HUES48 (cell line): ENCODE results near the gene DHX58.
"Not testable (repeated sequence)": the region's sequence is repeated elsewhere in the genome, so short reads cannot be mapped to it uniquely, and the experiment has no call there.

ENCODE experiments used
- H3K27ac ChIP-seq: one replicate; pipeline ENCODE4 v1.7.0; 2013; ENCODE audit warnings: low read depth, low read length, inconsistent platforms
- H3K27me3 ChIP-seq: 2 replicates; pipeline ENCODE4 v1.6.1; 2013; ENCODE audit warnings: mild to moderate bottlenecking, low read length; ENCODE audit not compliant: control insufficient read depth, insufficient read depth
- H3K36me3 ChIP-seq: 2 replicates; pipeline ENCODE4 v1.6.1; 2013; ENCODE audit warnings: low read length; ENCODE audit not compliant: control insufficient read depth, insufficient read depth
- H3K4me1 ChIP-seq: 2 replicates; pipeline ENCODE4 v1.6.1; 2013; ENCODE audit warnings: mild to moderate bottlenecking, low read length; ENCODE audit not compliant: control insufficient read depth, insufficient read depth
- H3K4me3 ChIP-seq: 2 replicates; pipeline ENCODE4 v1.5.1; 2013; ENCODE audit warnings: mild to moderate bottlenecking, low read depth, low read length
- H3K9ac ChIP-seq: 2 replicates; pipeline ENCODE4 v1.6.1; 2013; ENCODE audit warnings: mild to moderate bottlenecking, low read depth, low read length, moderate library complexity
- H3K9me3 ChIP-seq: 2 replicates; pipeline ENCODE4 v1.6.1; 2013; ENCODE audit warnings: low read length; ENCODE audit not compliant: control insufficient read depth, insufficient read depth

Gene DHX58

DNA sequence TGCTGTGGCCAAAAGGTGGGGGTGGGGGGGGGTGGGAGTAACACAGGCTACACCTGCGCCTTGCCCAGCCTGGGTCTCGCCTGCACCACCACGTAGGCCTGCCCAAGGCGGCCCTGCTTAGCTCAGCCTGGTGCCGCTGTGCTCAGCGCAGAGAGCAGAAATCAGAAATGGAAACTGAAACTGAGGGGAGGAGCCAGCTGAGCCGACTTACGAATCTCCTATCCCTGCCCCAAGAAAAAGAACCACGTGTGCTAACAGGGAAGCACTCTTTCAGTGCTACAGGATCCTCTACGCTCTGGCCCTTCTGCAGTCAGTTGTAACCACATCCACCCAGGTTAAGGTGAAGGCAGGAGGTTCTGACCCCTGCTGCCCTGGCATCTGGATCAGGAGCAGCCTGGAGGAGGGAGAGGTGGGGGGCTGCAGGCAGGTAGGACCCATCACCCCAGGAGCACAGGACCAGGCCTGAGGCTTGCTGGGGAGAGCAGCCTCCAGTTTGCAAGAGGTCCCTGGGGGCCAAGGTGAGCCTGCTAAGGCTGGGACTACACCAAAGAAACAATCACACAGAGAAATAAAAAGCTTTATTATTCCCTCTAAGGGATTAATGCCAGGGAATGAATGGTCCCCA, at the start of gene DHX58:
Gene DHX58 (minus strand): TSS at position 163 of the 625 bp plus-strand sequence. CDS start 822 bp downstream, outside the sequence.
- no peak within 1 kb of the TSS for H3K9ac ChIP-seq
- peaks cover 43% of the 10 kb centered on the region for H3K36me3 ChIP-seq
- no peak within 1 kb of the TSS for H3K4me3 ChIP-seq
- peaks cover 9% of the 10 kb centered on the region for H3K4me1 ChIP-seq
- H3K27me3 ChIP-seq, result no peaks in the 10 kb centered on the region
- H3K9me3 ChIP-seq, result no peaks in the 10 kb centered on the region
- no peak within 1 kb of the TSS for H3K27ac ChIP-seq

DNA sequence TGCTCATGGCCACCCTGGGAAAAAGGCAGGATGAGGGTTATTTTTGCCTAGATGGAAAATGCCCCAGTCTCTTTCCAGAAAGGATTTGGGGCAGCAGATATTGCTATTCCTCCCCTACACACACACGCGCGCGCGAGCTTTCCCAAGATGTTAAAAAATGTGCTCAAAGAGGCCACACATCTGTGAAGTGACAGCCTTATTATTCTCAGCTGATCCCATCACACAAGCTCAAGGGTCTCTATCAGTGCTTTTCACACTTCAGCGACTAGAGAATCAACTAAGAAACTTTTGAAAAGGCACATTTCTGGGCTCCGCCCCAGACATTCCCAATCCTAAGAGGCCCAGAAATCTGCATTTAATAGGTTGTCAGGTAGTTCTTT, 48.0 kb upstream of the DHX58 start:
- H3K9ac ChIP-seq, result no peak overlapping the region
- H3K27ac ChIP-seq, result no peak overlapping the region

GRCh38 chr17:42159796-42160530, 47.4 kb upstream of the DHX58 start:
- Histone ChIP-seq H3K27me3 (no peaks in the 10 kb centered on the region), H3K9me3 (no peaks in the 10 kb centered on the region), H3K27ac (no peak overlapping the region), H3K36me3 (no peaks in the 10 kb centered on the region), H3K4me1 (no peaks in the 10 kb centered on the region), H3K4me3 (no peak overlapping the region), H3K9ac (no peak overlapping the region)

More for the DNA sequence above, 48.0 kb upstream of the DHX58 start:
- Histone ChIP-seq H3K4me1 (no peaks in the 10 kb centered on the region), H3K27me3 (no peaks in the 10 kb centered on the region), H3K4me3 (no peak overlapping the region), H3K9me3 (no peaks in the 10 kb centered on the region), H3K36me3 (no peaks in the 10 kb centered on the region)

DNA sequence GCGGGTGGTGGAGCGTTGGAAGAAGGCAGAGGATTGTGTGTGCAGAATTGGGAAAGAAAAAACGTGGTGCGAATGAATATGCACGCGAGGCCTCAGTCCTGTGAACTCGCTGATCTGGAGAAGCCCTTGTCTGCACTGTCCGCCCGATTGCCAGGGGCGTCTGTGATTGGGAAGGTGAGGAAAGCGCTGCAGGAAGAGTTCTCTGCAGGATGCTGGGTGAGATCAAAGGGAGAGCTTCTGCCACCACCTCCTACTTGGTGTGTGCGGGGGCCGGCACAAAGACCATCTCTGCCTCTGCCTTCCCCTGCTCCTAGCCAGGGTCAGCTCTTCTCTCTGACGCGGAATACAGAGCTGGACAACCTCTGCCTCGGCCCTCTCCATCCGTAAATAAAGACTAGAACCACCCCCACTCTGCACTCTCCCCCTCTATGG, 43.1 kb upstream of the DHX58 start:
- Histone ChIP-seq H3K4me1 (peaks cover 10% of the 10 kb centered on the region), H3K4me3 (peak overlapping the region; percentile 89), H3K27me3 (no peaks in the 10 kb centered on the region), H3K9me3 (no peaks in the 10 kb centered on the region), H3K9ac (peak overlapping the region; percentile 18; the same call in 1 of the 2 replicates), H3K27ac (peak overlapping the region; percentile 50), H3K36me3 (peaks cover 4% of the 10 kb centered on the region; the same call in 1 of the 2 replicates)

- Histone ChIP-seq H3K27ac (peak overlapping the region; percentile 74), H3K27me3 (no peaks in the 10 kb centered on the region), H3K9me3 (no peaks in the 10 kb centered on the region), H3K36me3 (peaks cover 4% of the 10 kb centered on the region; the same call in 1 of the 2 replicates), H3K4me1 (peaks cover 10% of the 10 kb centered on the region), H3K4me3 (peak overlapping the region; percentile 89), H3K9ac (peak overlapping the region; percentile 49)
Measured at GRCh38 chr17:42153919-42154742, 41.6 kb upstream of the DHX58 start.

- no peaks in the 10 kb centered on the region for H3K27me3 ChIP-seq
- no peaks in the 10 kb centered on the region for H3K4me1 ChIP-seq
- no peak overlapping the region for H3K9ac ChIP-seq
- no peak overlapping the region for H3K4me3 ChIP-seq
- H3K36me3 ChIP-seq, result peaks cover 27% of the 10 kb centered on the region; the same call in 1 of the 2 replicates
- no peak overlapping the region for H3K27ac ChIP-seq
- no peaks in the 10 kb centered on the region for H3K9me3 ChIP-seq
Measured at GRCh38 chr17:42146911-42147607, 34.5 kb upstream of the DHX58 start.

DNA sequence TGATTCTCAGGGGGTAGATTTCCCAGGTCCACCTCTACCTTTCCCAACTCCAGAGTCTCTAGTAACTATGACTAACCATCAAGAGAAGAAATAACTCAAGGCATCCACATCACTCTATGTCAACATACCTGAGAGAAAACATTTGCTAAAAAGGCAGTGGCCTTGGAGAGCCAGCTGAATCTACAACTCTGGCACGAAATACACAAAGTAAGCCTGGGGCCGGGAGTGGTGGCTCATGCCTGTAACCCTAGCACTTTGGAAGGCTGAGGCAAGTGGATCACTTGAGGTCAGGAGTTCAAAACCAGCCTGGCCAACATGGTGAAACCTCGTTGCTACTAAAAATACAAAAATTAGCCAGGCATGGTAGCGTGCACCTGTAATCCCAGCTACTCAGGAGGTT, 30.6 kb upstream of the DHX58 start:
- not testable (repeated sequence) for H3K4me3 ChIP-seq, H3K27me3 ChIP-seq, H3K27ac ChIP-seq, H3K4me1 ChIP-seq, H3K9me3 ChIP-seq, H3K9ac ChIP-seq
- peaks cover 32% of the 10 kb centered on the region; the same call in 1 of the 2 replicates for H3K36me3 ChIP-seq

DNA sequence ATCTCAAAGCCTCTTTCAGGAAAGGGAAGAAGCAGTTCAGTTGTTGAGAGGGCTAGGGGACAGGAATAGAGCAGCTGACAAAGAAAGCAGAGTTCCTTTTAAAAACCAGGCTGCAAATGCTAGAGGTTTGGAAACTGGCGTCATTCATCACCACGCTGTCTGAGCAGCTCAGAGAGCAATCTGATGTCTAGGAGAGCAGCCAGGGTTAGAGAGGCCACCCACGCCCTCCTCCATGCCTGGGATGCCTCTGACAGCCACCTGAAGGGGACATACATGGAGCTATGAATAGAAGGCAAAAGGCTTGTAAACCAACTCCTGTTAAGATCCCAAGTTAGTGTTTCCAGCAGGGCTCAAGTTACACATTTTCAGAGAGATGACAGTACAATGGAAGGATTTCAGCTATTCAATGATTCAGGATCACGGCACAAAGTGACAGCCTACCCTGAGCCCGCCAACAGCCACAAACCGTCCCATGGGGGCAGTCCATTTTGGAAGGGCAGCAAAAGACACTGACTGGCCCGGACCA, 29.9 kb upstream of the DHX58 start:
- no peak overlapping the region for H3K9ac ChIP-seq
- H3K27ac ChIP-seq, result no peak overlapping the region
- H3K9me3 ChIP-seq, result no peaks in the 10 kb centered on the region
- peaks cover 30% of the 10 kb centered on the region; the same call in 1 of the 2 replicates for H3K36me3 ChIP-seq
- H3K27me3 ChIP-seq, result no peaks in the 10 kb centered on the region
- no peak overlapping the region for H3K4me3 ChIP-seq
- no peaks in the 10 kb centered on the region for H3K4me1 ChIP-seq

DNA sequence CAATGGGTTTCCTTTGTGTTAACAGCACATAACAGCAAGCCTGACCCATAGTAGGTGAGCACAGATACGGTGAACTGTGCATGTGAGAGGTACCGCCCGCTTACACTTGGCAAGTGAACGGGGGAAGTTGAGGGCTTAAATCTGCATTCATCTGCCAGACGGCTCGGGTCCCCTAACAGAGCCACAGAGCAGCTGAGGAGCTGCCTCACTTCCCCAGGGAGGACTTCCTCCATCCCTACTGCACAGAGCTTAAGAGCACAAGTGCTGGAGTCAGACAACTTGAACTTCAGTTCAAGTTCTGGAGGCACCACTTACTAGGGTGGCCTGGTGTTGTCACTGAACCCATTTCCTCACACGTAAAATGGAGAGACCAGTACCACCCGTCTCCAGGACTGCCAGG, 28.9 kb upstream of the DHX58 start:
- H3K27me3 ChIP-seq, result no peaks in the 10 kb centered on the region
- H3K27ac ChIP-seq, result no peak overlapping the region
- no peak overlapping the region for H3K4me3 ChIP-seq
- H3K36me3 ChIP-seq, result peaks cover 26% of the 10 kb centered on the region; the same call in 1 of the 2 replicates
- H3K9me3 ChIP-seq, result no peaks in the 10 kb centered on the region
- 0 out of 2 replicates have a peak, but pooled peaks cover 2% of the 10 kb centered on the region for H3K4me1 ChIP-seq
- H3K9ac ChIP-seq, result no peak overlapping the region

DNA sequence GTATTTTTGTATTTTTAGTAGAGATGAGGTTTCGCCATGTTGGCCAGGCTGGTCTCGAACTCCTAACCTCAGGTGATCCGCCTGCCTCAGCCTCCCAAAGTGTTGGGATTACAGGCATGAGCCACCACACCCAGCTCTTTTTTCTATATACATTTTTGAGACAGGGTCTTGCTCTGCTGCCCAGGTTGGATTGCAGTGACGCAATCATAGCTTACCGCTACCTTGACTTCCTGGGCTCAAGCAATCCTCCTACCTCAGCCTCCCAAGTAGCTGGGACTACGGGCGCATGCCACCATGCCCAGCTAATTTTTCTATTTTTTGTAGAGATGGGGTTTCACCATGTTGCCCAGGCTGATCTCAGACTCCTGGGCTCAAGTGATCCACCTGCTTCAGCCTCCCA, 28.2 kb upstream of the DHX58 start:
- not testable (repeated sequence) for H3K4me3 ChIP-seq, H3K27ac ChIP-seq, H3K9me3 ChIP-seq, H3K27me3 ChIP-seq, H3K9ac ChIP-seq, H3K4me1 ChIP-seq
- peaks cover 26% of the 10 kb centered on the region; the same call in 1 of the 2 replicates for H3K36me3 ChIP-seq
